GM12878 (cell line): ENCODE results near the gene PCDHGA7. TPM values are rescaled to one million over a fixed set of nuclear protein-coding genes. Genes with fewer than 3 reads are reported as not detected.

Source experiments
- ATAC-seq: fragments of 200-7000 bp; cut with Tn5 transposase; 3 replicates; pipeline ENCODE4 v1.9.1; 2020; ENCODE audit warnings: mild to moderate bottlenecking, moderate library complexity
- BruUV-seq: library from RNA; stranded (reverse); fragments of 400-500 nt; replicated peaks from 2 replicates; lab custom pipeline; 2021; lab: Mats Ljungman, UMichigan
- CTCF ChIA-PET: fragments of 300-600 bp; sonication (Branson Sonifier 250); formaldehyde crosslinking; extraction: SDS; loops from one replicate; lab custom pipeline; 2021; ENCODE audit warnings: inconsistent platforms; lab: Yijun Ruan, JAX
- POLR2A ChIA-PET: fragments of 350-600 bp; formaldehyde crosslinking; extraction: SDS; loops from one replicate; lab custom pipeline; 2021; ENCODE audit warnings: inconsistent platforms; lab: Charles Lee
- RAD21 ChIA-PET: fragments of 300-600 bp; sonication (Branson Sonifier 250); formaldehyde crosslinking; loops from one replicate; lab custom pipeline; 2023; ENCODE audit warnings: antibody characterized with exemption; ENCODE audit not compliant: unreplicated experiment; lab: Charles Lee
- SMC1A ChIA-PET: fragments of 300-600 bp; sonication (Branson Sonifier 250); formaldehyde crosslinking; loops from one replicate; lab custom pipeline; 2023; ENCODE audit not compliant: unreplicated experiment, uncharacterized antibody; lab: Charles Lee
- DNase-seq: peaks from one replicate; pipeline ENCODE4 v3.0.0-alpha.2; 2011; ENCODE audit warnings: low read depth, low spot score
- FAIRE-seq: peaks from 3 replicates; lab custom pipeline; 2011; peaks lifted over from hg19 to GRCh38; lab: Jason Lieb, UNC
- H2AFZ ChIP-seq: 2 replicates; pipeline ENCODE4 v1.6.0; 2011; ENCODE audit warnings: low read depth, low read length, control low read depth; ENCODE audit not compliant: control insufficient read depth
- H3K27ac ChIP-seq: 2 replicates; pipeline ENCODE4 v1.5.1; 2011; ENCODE audit warnings: control low read depth; ENCODE audit not compliant: control insufficient read depth, insufficient read depth
- H3K27me3 ChIP-seq, 2 experiments: replicated peaks in 1 of 2; 2 replicates each; pipeline versions ENCODE4 v1.6.0 to v1.6.1; 2011; ENCODE audit warnings: low read length in 1 of 2; ENCODE audit not compliant: control insufficient read depth in 2 of 2, insufficient read depth in 2 of 2
- H3K36me3 ChIP-seq, 2 experiments: 2 replicates each; pipeline ENCODE4 v1.5.1; 2011; ENCODE audit warnings: low read length in 1 of 2; ENCODE audit not compliant: control insufficient read depth in 2 of 2, insufficient read depth in 2 of 2
- H3K4me1 ChIP-seq: 2 replicates; pipeline ENCODE4 v1.6.1; 2011; ENCODE audit warnings: mild to moderate bottlenecking, low read length, moderate library complexity, mixed read lengths; ENCODE audit not compliant: control insufficient read depth, insufficient read depth
- H3K4me2 ChIP-seq: 2 replicates; pipeline ENCODE4 v1.6.0; 2011; ENCODE audit warnings: control low read depth; ENCODE audit not compliant: control insufficient read depth, insufficient read depth
- H3K4me3 ChIP-seq: fragments of 200-600 bp; sonication (generic); 2 replicates; pipeline ENCODE4 v1.5.1; 2016
- H3K79me2 ChIP-seq: 2 replicates; pipeline ENCODE4 v1.6.0; 2011; ENCODE audit warnings: low read length; ENCODE audit not compliant: control insufficient read depth, insufficient read depth
- H3K9ac ChIP-seq: 2 replicates; pipeline ENCODE4 v1.8.0; 2011; ENCODE audit warnings: low read length, control low read depth, mixed read lengths; ENCODE audit not compliant: control insufficient read depth, insufficient read depth
- H3K9me3 ChIP-seq: replicated peaks from 3 replicates; pipeline ENCODE4 v1.5.1; 2011; ENCODE audit warnings: mild to moderate bottlenecking, low read length; ENCODE audit not compliant: control insufficient read depth, insufficient read depth
- H4K20me1 ChIP-seq: 2 replicates; pipeline ENCODE4 v1.6.0; 2011; ENCODE audit not compliant: control insufficient read depth, insufficient read depth
- MTA3 ChIP-seq: IDR thresholded peaks from 2 replicates; pipeline ENCODE4 v1.6.1; 2012; ENCODE audit warnings: low read length, inconsistent platforms, borderline replicate concordance
- RAD21 ChIP-seq: IDR thresholded peaks from 2 replicates; pipeline ENCODE4 v1.6.1; 2011; ENCODE audit warnings: mild to moderate bottlenecking, low read depth, low read length, moderate library complexity; ENCODE audit not compliant: insufficient read depth
- STAT1 ChIP-seq: fragments of 450-650 bp; conservative IDR thresholded peaks from 2 replicates; pipeline ENCODE4 v1.6.1; 2014; ENCODE audit warnings: antibody characterized with exemption, mild to moderate bottlenecking
- YY1 ChIP-seq: IDR thresholded peaks from 2 replicates; pipeline ENCODE4 v1.6.1; 2011; ENCODE audit warnings: low read depth, mild to moderate bottlenecking, low read length
- WGBS: methylation state at CpG from one replicate; pipeline ENCODE4 v1.1.6; 2016; ENCODE audit warnings: low lambda C conversion rate; ENCODE audit not compliant: insufficient replicate concordance, insufficient coverage; ENCODE audit errors: missing lambda C conversion rate; 5-methylcytosine and 5-hydroxymethylcytosine counted together
- in situ Hi-C: fragments of 300-500 bp; cut with MboI; formaldehyde crosslinking; loops from 9 replicates; pipeline ENCODE4 v1.14.3; 2018; ENCODE audit warnings: mixed read lengths
- intact Hi-C: fragments of 100-400 bp; cut with micrococcal nuclease; formaldehyde crosslinking; loops from one replicate; pipeline ENCODE4 v1.14.2; 2022; ENCODE audit not compliant: unreplicated experiment
- polyA plus RNA-seq, 11 experiments: library from polyadenylated mRNA; depleted of rRNA in 4 of 11; unstranded in 6 of 11; stranded (reverse) in 5 of 11; fragments of >200 nt; fragmentation: Nextera tagmentation in 4 of 11; fragmentation: Illumina TruSeq in 1 of 11; extraction: Ambion mirVana in 4 of 11; extraction: Trizol in 1 of 11; gene quantifications; 1 replicate in 1 of 11; 2 replicates in 10 of 11; pipeline versions ENCODE4 v1.2.1 to v1.2.3, GENCODE V29; 2011 to 2016; ENCODE audit warnings: inconsistent platforms in 2 of 11, missing spikeins in 2 of 11, low read depth in 1 of 11
- total RNA-seq, 4 experiments: library from RNA; depleted of rRNA in 3 of 4; stranded (reverse); fragments of >200 nt in 3 of 4; fragmentation: Illumina TruSeq in 1 of 4; extraction: Trizol in 1 of 4; gene quantifications; 2 replicates each; pipeline versions ENCODE4 v1.2.1 to v1.2.3, GENCODE V29; 2013 to 2021
- TF ChIP-seq, protein P1 (sequence below): fragments of 450-650 bp; IDR thresholded peaks from 2 replicates; pipeline ENCODE4 v1.6.1; 2017; ENCODE audit warnings: borderline replicate concordance
- TF ChIP-seq, protein P2 (sequence below), 3 experiments: IDR thresholded peaks in 2 of 3; conservative IDR thresholded peaks in 1 of 3; 2 replicates each; pipeline ENCODE4 v1.5.1; 2011; ENCODE audit warnings: low read depth in 3 of 3, low read length in 3 of 3, mild to moderate bottlenecking in 3 of 3, control low read depth in 2 of 3, moderate library complexity in 2 of 3, inconsistent platforms in 1 of 3, mixed read lengths in 1 of 3; ENCODE audit not compliant: control insufficient read depth in 2 of 3, insufficient read depth in 1 of 3; ENCODE audit errors: extremely low read depth in 1 of 3
- TF ChIP-seq, protein P3 (sequence below): fragments of 450-650 bp; formaldehyde crosslinking; IDR thresholded peaks from 2 replicates; pipeline ENCODE4 v1.4.0; 2022; ENCODE audit warnings: mild to moderate bottlenecking, moderate library complexity

PCDHGA7 gene
- total and polyA plus RNA-seq, 10 of the 15 experiments (the other 5 are each of a cell fraction or from before 2014, with no cell fraction given): 0.01 to 0.18 (median 0.08) TPM; not detected in 3

DNA sequence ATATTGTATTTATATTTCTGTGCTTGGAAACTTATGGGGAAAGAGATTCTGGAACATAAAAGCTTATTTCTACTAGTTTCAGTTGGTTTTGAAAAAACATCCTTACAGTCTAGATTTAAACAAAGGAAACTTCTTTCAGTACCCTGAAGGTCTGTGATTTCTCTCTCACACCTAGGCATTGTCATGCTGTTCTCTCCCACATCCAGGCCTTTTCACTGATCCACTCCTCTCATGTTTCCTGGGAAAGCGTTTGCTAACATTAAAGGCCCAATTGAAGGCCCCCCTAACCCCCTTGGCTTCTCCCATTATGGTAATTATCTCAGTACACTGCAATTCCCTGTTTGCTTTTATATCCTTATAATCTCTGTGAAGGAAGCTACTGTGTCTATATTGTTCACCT, 39.8 kb upstream of the PCDHGA7 start:
- no peak overlapping the region for H2AFZ ChIP-seq
- H3K27ac ChIP-seq: no peak overlapping the region
- SMC1A ChIA-PET: no interaction called here
- no peaks in the 10 kb centered on the region for H3K27me3 ChIP-seq
- RAD21 ChIA-PET: no interaction called here
- in situ Hi-C loops: no loop called here
- TF ChIP-seq STAT1: no peak
- TF ChIP-seq, all 136 proteins: peak for 0
- Histone ChIP-seq H3K9me3 (peaks cover 2% of the 10 kb centered on the region; the same call in 2 of the 3 replicates), H3K36me3 (no peaks in the 10 kb centered on the region), H3K4me2 (no peak overlapping the region), H3K9ac (no peak overlapping the region), H3K4me3 (no peak overlapping the region), H3K4me1 (no peaks in the 10 kb centered on the region), H3K79me2 (no peaks in the 10 kb centered on the region), H4K20me1 (no peaks in the 10 kb centered on the region)
- WGBS: 0% methylated on average over 1 of the region's 1 CpG
- ChIA-PET CTCF (interaction anchor here (0.7 to 1.6 kb wide), 2 partner anchors 22 to 205 kb away, joined by 3 to 5 read pairs; partner anchors contain the start of gene TAF7), POLR2A (interaction anchor here (0.5 kb wide), 1 partner anchor 619 kb away, joined by 4 read pairs; no protein-coding TSS in a partner anchor)
- DNase-seq (no peak), ATAC-seq (no peak), FAIRE-seq (no peak)
- BruUV-seq: no TSS peak
- intact Hi-C loops: no loop called here

DNA sequence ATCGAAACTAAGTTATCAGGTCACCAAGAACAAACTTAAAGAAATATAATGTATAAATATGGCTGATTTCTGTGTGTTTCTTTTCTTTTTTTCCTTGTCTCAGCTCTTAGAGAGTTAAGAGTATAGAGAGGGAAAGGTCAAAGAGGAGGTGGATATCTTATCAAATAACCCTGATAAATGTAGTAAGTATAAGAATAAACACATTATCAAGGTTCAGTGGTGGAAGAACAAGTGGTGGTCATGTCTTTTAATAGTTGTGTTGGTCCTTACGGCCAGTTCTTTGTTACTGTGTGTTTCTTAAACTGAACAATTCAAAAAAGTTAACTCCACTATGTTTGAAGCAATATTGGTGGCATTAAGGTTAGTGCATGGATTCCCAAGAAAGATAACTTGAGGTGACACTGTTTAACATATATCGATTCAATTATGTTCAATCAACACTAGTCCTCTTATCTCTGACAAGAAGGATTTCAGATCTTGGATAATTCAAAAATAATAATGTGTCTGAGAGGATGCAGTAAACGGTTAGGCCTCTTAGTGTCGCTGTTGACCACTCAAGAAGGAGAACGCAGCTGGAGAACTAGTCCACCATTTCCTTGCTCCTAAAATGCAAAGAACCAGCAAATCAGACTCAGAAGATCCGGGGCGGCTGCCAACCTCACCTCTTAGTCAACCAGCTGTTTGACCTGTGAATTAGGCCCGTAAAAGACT, 39.1 kb upstream of the PCDHGA7 start, which contains the start of gene PCDHGA3:
TSS of gene PCDHGA3 (plus strand) at position 588 of the 711 bp plus-strand sequence. CDS start 205 bp downstream, outside the sequence.
- no peak within 1 kb of the TSS for H2AFZ ChIP-seq
- intact Hi-C loops (no loop called here), in situ Hi-C loops (no loop called here)
- H4K20me1 ChIP-seq: no peaks in the 10 kb centered on the region
- no peak within 1 kb of the TSS for H3K4me2 ChIP-seq
- no TSS peak for BruUV-seq
- no peak for FAIRE-seq
- H3K27ac ChIP-seq: no peak within 1 kb of the TSS
- no peak for ATAC-seq
- H3K4me3 ChIP-seq: 0 out of 2 replicates have a peak within 1 kb of the TSS, but pooled peaks have one; percentile 11
- ChIA-PET SMC1A (interaction anchor here (1.1 kb wide), 1 partner anchor 15 kb away, joined by 3 read pairs; no protein-coding TSS in a partner anchor), RAD21 (interaction anchor here (1.1 kb wide), 1 partner anchor 220 kb away, joined by 3 read pairs; no protein-coding TSS in a partner anchor), CTCF (interaction anchor here (0.7 to 1.6 kb wide), 3 partner anchors 23 to 221 kb away, joined by 3 to 5 read pairs (median 5); partner anchors contain the start of gene TAF7), POLR2A (interaction anchor here (0.6 kb wide), 1 partner anchor 444 kb away, joined by 4 read pairs; no protein-coding TSS in a partner anchor)
- 23% methylated on average over 9 of the region's 9 CpGs for WGBS
- peaks cover 2% of the 10 kb centered on the region; the same call in 2 of the 3 replicates for H3K9me3 ChIP-seq
- H3K4me1 ChIP-seq: no peaks in the 10 kb centered on the region
- H3K27me3 ChIP-seq: no peaks in the 10 kb centered on the region
- H3K79me2 ChIP-seq: no peaks in the 10 kb centered on the region
- no peak for DNase-seq
- H3K36me3 ChIP-seq: no peaks in the 10 kb centered on the region
- H3K9ac ChIP-seq: no peak within 1 kb of the TSS
- TF ChIP-seq, protein P1, sequence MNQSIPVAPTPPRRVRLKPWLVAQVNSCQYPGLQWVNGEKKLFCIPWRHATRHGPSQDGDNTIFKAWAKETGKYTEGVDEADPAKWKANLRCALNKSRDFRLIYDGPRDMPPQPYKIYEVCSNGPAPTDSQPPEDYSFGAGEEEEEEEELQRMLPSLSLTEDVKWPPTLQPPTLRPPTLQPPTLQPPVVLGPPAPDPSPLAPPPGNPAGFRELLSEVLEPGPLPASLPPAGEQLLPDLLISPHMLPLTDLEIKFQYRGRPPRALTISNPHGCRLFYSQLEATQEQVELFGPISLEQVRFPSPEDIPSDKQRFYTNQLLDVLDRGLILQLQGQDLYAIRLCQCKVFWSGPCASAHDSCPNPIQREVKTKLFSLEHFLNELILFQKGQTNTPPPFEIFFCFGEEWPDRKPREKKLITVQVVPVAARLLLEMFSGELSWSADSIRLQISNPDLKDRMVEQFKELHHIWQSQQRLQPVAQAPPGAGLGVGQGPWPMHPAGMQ: no peak
- peak; percentile 33; the same call in 1 of the 2 replicates for TF ChIP-seq RAD21
- TF ChIP-seq, protein P2, sequence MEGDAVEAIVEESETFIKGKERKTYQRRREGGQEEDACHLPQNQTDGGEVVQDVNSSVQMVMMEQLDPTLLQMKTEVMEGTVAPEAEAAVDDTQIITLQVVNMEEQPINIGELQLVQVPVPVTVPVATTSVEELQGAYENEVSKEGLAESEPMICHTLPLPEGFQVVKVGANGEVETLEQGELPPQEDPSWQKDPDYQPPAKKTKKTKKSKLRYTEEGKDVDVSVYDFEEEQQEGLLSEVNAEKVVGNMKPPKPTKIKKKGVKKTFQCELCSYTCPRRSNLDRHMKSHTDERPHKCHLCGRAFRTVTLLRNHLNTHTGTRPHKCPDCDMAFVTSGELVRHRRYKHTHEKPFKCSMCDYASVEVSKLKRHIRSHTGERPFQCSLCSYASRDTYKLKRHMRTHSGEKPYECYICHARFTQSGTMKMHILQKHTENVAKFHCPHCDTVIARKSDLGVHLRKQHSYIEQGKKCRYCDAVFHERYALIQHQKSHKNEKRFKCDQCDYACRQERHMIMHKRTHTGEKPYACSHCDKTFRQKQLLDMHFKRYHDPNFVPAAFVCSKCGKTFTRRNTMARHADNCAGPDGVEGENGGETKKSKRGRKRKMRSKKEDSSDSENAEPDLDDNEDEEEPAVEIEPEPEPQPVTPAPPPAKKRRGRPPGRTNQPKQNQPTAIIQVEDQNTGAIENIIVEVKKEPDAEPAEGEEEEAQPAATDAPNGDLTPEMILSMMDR (IDR thresholded peaks at IDR 0.05 in 2 of 3, conservative IDR thresholded peaks at IDR 0.05 in 1 of 3; ENCODE audit: control insufficient read depth in 2 of 3, extremely low read depth in 1 of 3, insufficient read depth in 1 of 3, low read depth in 3 of 3, low read length in 3 of 3): peak in 2 of 3 experiments; percentile 10 to 16; a peak in 2 of 6 replicates
- TF ChIP-seq YY1: peak; percentile 48; the same call in 1 of the 2 replicates
- TF ChIP-seq, protein P3, sequence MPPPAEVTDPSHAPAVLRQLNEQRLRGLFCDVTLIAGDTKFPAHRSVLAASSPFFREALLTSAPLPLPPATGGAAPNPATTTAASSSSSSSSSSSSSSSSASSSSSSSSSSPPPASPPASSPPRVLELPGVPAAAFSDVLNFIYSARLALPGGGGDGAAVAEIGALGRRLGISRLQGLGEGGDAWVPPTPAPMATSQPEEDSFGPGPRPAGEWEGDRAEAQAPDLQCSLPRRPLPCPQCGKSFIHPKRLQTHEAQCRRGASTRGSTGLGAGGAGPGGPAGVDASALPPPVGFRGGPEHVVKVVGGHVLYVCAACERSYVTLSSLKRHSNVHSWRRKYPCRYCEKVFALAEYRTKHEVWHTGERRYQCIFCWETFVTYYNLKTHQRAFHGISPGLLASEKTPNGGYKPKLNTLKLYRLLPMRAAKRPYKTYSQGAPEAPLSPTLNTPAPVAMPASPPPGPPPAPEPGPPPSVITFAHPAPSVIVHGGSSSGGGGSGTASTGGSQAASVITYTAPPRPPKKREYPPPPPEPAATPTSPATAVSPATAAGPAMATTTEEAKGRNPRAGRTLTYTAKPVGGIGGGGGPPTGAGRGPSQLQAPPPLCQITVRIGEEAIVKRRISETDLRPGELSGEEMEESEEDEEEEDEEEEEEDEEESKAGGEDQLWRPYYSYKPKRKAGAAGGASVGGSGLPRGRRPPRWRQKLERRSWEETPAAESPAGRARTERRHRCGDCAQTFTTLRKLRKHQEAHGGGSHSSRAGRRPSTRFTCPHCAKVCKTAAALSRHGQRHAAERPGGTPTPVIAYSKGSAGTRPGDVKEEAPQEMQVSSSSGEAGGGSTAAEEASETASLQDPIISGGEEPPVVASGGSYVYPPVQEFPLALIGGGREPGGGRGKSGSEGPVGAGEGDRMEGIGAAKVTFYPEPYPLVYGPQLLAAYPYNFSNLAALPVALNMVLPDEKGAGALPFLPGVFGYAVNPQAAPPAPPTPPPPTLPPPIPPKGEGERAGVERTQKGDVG (CRISPR knock-in tag): no peak
- no peak for TF ChIP-seq MTA3
